ENCODE data around the gene CX3CR1. TPM values are rescaled to one million over a fixed set of nuclear protein-coding genes. Genes with fewer than 3 reads are reported as not detected.

CX3CR1 gene
- total RNA-seq, 1 experiment from 2014 or later, result not detected

Other genes with a start within 250 kb of the CX3CR1 start
- gene SCN11A, start 228.1 kb downstream of the CX3CR1 start, total RNA-seq (2014; rRNA removed), result not detected in 2 replicates
- gene WDR48, start 228.0 kb downstream of the CX3CR1 start, total RNA-seq (2014; rRNA removed), result 16.5 and 21.0 TPM in 2 replicates
- gene GORASP1, start 172.4 kb downstream of the CX3CR1 start, total RNA-seq (2014; rRNA removed), result 47.4 and 58.9 TPM in 2 replicates
- gene TTC21A, start 172.4 kb downstream of the CX3CR1 start, total RNA-seq (2014; rRNA removed), result 1.2 TPM in 2 replicates
- gene CSRNP1, start 126.4 kb downstream of the CX3CR1 start, total RNA-seq (2014; rRNA removed), result 72.3 and 86.9 TPM in 2 replicates
- gene XIRP1, start 87.4 kb downstream of the CX3CR1 start, total RNA-seq (2014; rRNA removed), result not detected in 2 replicates
- not detected in 2 replicates for gene CCR8, start 49.7 kb upstream of the CX3CR1 start, total RNA-seq (2014; rRNA removed)
- 29.7 and 32.0 TPM in 2 replicates for gene SLC25A38, start 103.3 kb upstream of the CX3CR1 start, total RNA-seq (2014; rRNA removed)
- gene RPSA, start 126.7 kb upstream of the CX3CR1 start, total RNA-seq (2014; rRNA removed), result 2,286 and 2,722 TPM in 2 replicates
- not detected in 2 replicates for gene MOBP, start 187.6 kb upstream of the CX3CR1 start, total RNA-seq (2014; rRNA removed)